Bronchial epithelial cell (primary cell): ENCODE measurements around the gene ZBTB12. TPM values are rescaled to one million over a fixed set of nuclear protein-coding genes. Genes with fewer than 3 reads are reported as not detected.
"Not testable (repeated sequence)": the region's sequence is repeated elsewhere in the genome, so short reads cannot be mapped to it uniquely, and the experiment has no call there.

ENCODE experiments used
- DNase-seq: peaks from one replicate; pipeline ENCODE4 v3.0.0-alpha.2; 2010; ENCODE audit warnings: low read depth
- FAIRE-seq: peaks from 2 replicates; lab custom pipeline; 2011; peaks lifted over from hg19 to GRCh38; lab: Jason Lieb, UNC
- H3K27me3 ChIP-seq: 2 replicates; pipeline ENCODE4 v1.5.1; 2011; ENCODE audit warnings: low read length; ENCODE audit not compliant: control insufficient read depth, insufficient read depth
- H3K36me3 ChIP-seq: 2 replicates; pipeline ENCODE4 v1.5.1; 2011; ENCODE audit warnings: low read length; ENCODE audit not compliant: control insufficient read depth, insufficient read depth
- H3K4me3 ChIP-seq: 2 replicates; pipeline ENCODE4 v1.5.1; 2011; ENCODE audit warnings: mild to moderate bottlenecking, low read depth, low read length, control low read depth
- total RNA-seq: library from RNA; depleted of rRNA; stranded (reverse); fragments of >200 nt; gene quantifications from 2 replicates; pipeline ENCODE4 v1.2.1, GENCODE V29; 2014
- TF ChIP-seq, protein P1 (sequence below): IDR thresholded peaks from 2 replicates; pipeline ENCODE4 v1.5.1; 2011; ENCODE audit warnings: mild to moderate bottlenecking, moderate library complexity, low read length, control low read depth, inconsistent platforms; ENCODE audit not compliant: insufficient read depth, severe bottlenecking

Gene ZBTB12
- total RNA-seq, 1 donor from 2014 or later: 1.3 TPM

DNA sequence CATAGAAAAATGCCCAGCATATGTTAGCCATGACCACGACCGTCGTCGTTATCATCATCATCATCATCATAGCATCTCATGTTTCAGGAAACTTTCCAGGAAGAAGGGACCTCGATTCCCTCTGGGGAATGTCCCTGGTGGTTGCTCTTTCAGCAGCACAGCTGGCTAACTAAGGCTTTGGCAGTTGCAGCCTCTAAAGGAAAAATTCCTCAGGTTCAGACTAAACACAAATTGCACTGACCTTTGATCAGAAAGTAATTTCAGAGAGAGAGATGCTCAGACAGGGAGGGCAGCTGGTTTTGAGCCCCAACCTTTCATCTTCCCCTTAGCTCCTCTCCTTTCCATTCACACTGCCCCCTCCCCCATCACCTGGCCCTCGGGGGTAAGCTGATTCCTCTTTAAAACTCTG lies 38.4 kb upstream of the ZBTB12 start:
- FAIRE-seq (no peak), DNase-seq (peak; percentile 15)
- TF ChIP-seq, protein P1, sequence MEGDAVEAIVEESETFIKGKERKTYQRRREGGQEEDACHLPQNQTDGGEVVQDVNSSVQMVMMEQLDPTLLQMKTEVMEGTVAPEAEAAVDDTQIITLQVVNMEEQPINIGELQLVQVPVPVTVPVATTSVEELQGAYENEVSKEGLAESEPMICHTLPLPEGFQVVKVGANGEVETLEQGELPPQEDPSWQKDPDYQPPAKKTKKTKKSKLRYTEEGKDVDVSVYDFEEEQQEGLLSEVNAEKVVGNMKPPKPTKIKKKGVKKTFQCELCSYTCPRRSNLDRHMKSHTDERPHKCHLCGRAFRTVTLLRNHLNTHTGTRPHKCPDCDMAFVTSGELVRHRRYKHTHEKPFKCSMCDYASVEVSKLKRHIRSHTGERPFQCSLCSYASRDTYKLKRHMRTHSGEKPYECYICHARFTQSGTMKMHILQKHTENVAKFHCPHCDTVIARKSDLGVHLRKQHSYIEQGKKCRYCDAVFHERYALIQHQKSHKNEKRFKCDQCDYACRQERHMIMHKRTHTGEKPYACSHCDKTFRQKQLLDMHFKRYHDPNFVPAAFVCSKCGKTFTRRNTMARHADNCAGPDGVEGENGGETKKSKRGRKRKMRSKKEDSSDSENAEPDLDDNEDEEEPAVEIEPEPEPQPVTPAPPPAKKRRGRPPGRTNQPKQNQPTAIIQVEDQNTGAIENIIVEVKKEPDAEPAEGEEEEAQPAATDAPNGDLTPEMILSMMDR: no peak
- Histone ChIP-seq H3K36me3 (no peaks in the 10 kb centered on the region), H3K4me3 (no peak overlapping the region), H3K27me3 (no peaks in the 10 kb centered on the region)

DNA sequence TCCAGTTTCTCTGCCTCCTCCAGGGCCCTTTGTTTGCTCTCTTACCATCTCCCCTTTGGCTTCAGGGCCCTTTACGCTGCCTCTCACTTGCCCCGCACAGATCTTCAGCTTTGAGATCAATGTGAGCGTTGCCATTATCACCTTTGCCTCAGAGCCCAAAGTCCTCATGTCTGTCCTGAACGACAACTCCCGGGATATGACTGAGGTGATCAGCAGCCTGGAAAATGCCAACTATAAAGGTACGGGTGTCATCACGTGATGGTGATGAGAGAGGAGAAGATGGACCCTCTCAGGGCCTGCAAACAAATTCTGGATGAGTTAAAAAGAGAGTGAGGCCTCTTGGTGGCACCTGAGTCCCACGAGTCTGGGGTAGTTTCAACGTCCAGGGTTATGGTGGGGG lies 33.9 kb upstream of the ZBTB12 start:
- no peak overlapping the region for H3K4me3 ChIP-seq
- H3K36me3 ChIP-seq: no peaks in the 10 kb centered on the region
- no peak for FAIRE-seq
- H3K27me3 ChIP-seq: no peaks in the 10 kb centered on the region
- DNase-seq: no peak
- TF ChIP-seq, protein P1: no peak

DNA sequence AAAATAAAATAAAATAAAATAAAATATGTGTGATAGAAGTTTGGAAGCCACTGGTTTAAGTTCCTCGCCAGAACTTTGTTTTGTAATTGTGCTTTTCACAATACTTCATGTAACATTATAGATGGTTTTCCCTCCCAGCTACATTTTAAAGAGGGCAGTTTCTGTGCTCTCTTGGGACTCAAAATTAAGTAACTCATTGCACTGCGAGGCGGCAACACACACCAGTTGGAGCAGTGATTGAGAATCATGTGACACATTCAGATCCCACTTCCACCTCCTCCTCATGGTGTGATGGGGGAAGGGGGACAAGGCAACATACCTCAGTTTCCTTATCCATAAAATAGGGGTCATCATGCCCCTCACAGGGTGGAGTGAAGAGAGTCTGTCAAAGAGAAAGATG lies 33.1 kb upstream of the ZBTB12 start:
- Histone ChIP-seq H3K27me3 (no peaks in the 10 kb centered on the region), H3K4me3 (no peak overlapping the region), H3K36me3 (no peaks in the 10 kb centered on the region)
- TF ChIP-seq, protein P1: no peak
- DNase-seq (no peak), FAIRE-seq (no peak)

DNA sequence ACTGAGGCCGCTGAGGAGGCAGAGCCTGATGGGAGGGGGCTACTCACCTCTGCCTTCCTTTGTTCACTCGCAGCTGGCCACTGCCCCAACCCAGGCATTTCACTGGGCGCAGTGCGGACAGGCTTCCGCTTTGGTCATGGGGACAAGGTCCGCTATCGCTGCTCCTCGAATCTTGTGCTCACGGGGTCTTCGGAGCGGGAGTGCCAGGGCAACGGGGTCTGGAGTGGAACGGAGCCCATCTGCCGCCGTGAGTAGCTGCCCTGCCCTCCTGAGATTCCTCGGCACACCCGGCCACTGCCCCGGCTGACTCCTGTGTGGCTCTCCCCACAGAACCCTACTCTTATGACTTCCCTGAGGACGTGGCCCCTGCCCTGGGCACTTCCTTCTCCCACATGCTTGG lies 31.7 kb upstream of the ZBTB12 start:
- DNase-seq (no peak), FAIRE-seq (no peak)
- H3K36me3 ChIP-seq: no peaks in the 10 kb centered on the region
- no peak overlapping the region for H3K4me3 ChIP-seq
- no peaks in the 10 kb centered on the region for H3K27me3 ChIP-seq
- TF ChIP-seq, protein P1: no peak

DNA sequence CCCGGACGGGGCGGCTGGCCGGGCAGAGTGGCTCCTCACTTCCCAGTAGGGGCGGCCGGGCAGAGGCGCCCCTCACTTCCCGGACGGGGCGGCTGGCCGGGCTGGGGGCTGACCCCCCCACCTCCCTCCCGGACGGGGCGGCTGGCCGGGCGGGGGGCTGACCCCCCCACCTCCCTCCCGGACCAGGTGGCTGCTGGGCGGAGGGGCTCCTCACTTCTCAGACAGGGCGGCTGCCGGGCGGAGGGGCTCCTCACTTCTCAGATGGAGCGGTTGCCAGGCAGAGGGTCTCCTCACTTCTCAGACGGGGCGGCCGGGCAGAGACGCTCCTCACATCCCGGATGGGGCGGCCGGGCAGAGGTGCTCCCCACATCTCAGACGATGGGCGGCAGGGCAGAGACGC lies 30.3 kb upstream of the ZBTB12 start:
- not testable (repeated sequence) for H3K36me3 ChIP-seq, FAIRE-seq, H3K4me3 ChIP-seq, H3K27me3 ChIP-seq, DNase-seq

DNA sequence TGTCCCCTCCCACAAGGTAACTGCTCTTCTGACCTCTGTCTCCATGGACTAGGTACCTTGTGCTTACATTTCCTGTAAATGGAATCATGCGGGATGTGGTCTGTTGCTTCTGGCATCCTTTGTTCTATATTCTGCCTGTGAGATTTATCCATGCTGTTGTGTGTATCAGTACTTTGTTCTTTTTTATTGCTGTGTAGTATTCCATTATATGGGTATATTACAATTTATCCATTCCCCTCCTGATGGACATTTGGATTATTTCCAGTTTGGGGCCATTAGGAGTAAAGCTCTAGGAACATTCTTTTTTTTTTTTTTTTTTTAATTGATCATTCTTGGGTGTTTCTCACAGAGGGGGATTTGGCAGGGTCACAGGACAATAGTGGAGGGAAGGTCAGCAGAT lies 29.1 kb upstream of the ZBTB12 start:
- no peak for DNase-seq

More for the DNA sequence above, 29.1 kb upstream of the ZBTB12 start:
- TF ChIP-seq, protein P1: no peak
- H3K36me3 ChIP-seq: no peaks in the 10 kb centered on the region
- H3K27me3 ChIP-seq: no peaks in the 10 kb centered on the region
- FAIRE-seq: no peak
- H3K4me3 ChIP-seq: no peak overlapping the region
